Kidney (tissue), 14 donors: Measurements from ENCODE around the gene STX8. TPM values are rescaled to one million over a fixed set of nuclear protein-coding genes. Genes with fewer than 3 reads are reported as not detected.
"Not testable (repeated sequence)": the region's sequence is repeated elsewhere in the genome, so short reads cannot be mapped to it uniquely, and the experiment has no call there.

Experiments
- DNase-seq, 5 donors: peaks; one replicate each; pipeline ENCODE4 v3.0.0-alpha.2; 2013 to 2020
- FAIRE-seq: peaks from 2 replicates; lab custom pipeline; 2012; peaks lifted over from hg19 to GRCh38; lab: Jason Lieb, UNC
- H3K27ac ChIP-seq, 2 donors: one replicate each; pipeline ENCODE4 v1.7.0; 2013; ENCODE audit warnings: low read depth in 2 of 2, low read length in 2 of 2, inconsistent platforms in 1 of 2
- H3K27me3 ChIP-seq: one replicate; pipeline ENCODE4 v1.7.1; 2013; ENCODE audit warnings: low read length, inconsistent platforms; ENCODE audit not compliant: control insufficient read depth, insufficient read depth
- H3K36me3 ChIP-seq, 3 donors: one replicate each; pipeline versions ENCODE4 v1.7.0 to v1.7.1; 2013; ENCODE audit warnings: low read length in 3 of 3, control low read depth in 1 of 3, inconsistent platforms in 1 of 3; ENCODE audit not compliant: insufficient read depth in 3 of 3, control insufficient read depth in 2 of 3
- H3K4me1 ChIP-seq, 3 donors: one replicate each; pipeline versions ENCODE4 v1.7.0 to v1.7.1; 2013; ENCODE audit warnings: low read length in 3 of 3, inconsistent platforms in 1 of 3, low read depth in 1 of 3; ENCODE audit not compliant: control insufficient read depth in 2 of 3, insufficient read depth in 2 of 3
- H3K4me3 ChIP-seq, 3 donors: one replicate each; pipeline versions ENCODE4 v1.7.0 to v1.8.1; 2013; ENCODE audit warnings: low read length in 3 of 3, control low read depth in 1 of 3, inconsistent platforms in 1 of 3
- H3K9ac ChIP-seq, 3 donors: one replicate each; pipeline versions ENCODE4 v1.7.0 to v1.7.1; 2013; ENCODE audit warnings: low read length in 3 of 3, control low read depth in 1 of 3, inconsistent platforms in 1 of 3
- H3K9me3 ChIP-seq, 3 donors: one replicate each; pipeline versions ENCODE4 v1.7.0 to v1.7.1; 2013; ENCODE audit warnings: low read length in 3 of 3, control low read depth in 1 of 3, inconsistent platforms in 1 of 3; ENCODE audit not compliant: control insufficient read depth in 2 of 3, insufficient read depth in 1 of 3
- CTCF ChIP-seq: IDR thresholded peaks from 3 replicates; pipeline ENCODE4 v1.5.1; 2012; ENCODE audit warnings: mild to moderate bottlenecking, moderate library complexity, borderline replicate concordance; ENCODE audit not compliant: insufficient read depth; ENCODE audit errors: extremely low read depth
- intact Hi-C: fragments of 100-400 bp; cut with DNase I; formaldehyde crosslinking; loops from one replicate; pipeline ENCODE4 v1.11.1; 2022
- polyA plus RNA-seq: library from polyadenylated mRNA; stranded (reverse); fragments of 350-450 nt; fragmentation: Illumina TruSeq; extraction: RNeasy Lipid Tissue Mini Kit (QIAGEN cat#74804); gene quantifications from one replicate; pipeline ENCODE4 v1.2.3, GENCODE V29; 2014; ENCODE audit warnings: low read depth, low replicate concordance; ENCODE audit not compliant: insufficient read depth
- total RNA-seq: library from RNA; stranded (reverse); fragmentation: NEBNext Ultra II Directional; extraction: Animal tissue kit (Norgen Biotek cat#: 25700); gene quantifications from one replicate; pipeline ENCODE4 v1.2.1, GENCODE V29; 2021
- donor health status: control.
- donor health status: control.
- donor health status: control.
- donor health status: control.
- donor health status: control.
- donor health status: DM: yes; HTN: yes; CAD: no.
- donor health status: Normal renal cell carcinoma (clear cell type).

STX8 gene
- total and polyA plus RNA-seq, 2 donors from 2014 or later = 67.2 to 127 TPM

- no peak for TF ChIP-seq CTCF
- Histone ChIP-seq H3K9ac (no peak overlapping the region), H3K36me3 (no peaks in the 10 kb centered on the region), H3K27ac (no peak overlapping the region), H3K4me3 (no peak overlapping the region), H3K27me3 (no peaks in the 10 kb centered on the region), H3K9me3 (no peaks in the 10 kb centered on the region), H3K4me1 (no peaks in the 10 kb centered on the region)
- DNase-seq (no peak), FAIRE-seq (no peak)
- intact Hi-C loops = no loop called here
Measured at GRCh38 chr17:9356488-9356911, 219.1 kb downstream of the STX8 start.

- H3K36me3 ChIP-seq = no peaks in the 10 kb centered on the region
- TF ChIP-seq CTCF = no peak
- no peaks in the 10 kb centered on the region for H3K4me1 ChIP-seq
- H3K27me3 ChIP-seq = no peaks in the 10 kb centered on the region
- DNase-seq (no peak), FAIRE-seq (no peak)
- H3K27ac ChIP-seq = no peak overlapping the region
- H3K4me3 ChIP-seq = no peak overlapping the region
- intact Hi-C loops = no loop called here
- H3K9ac ChIP-seq = no peak overlapping the region
- H3K9me3 ChIP-seq = no peaks in the 10 kb centered on the region
Measured at GRCh38 chr17:9355846-9356245, 219.8 kb downstream of the STX8 start.

- intact Hi-C loops, FAIRE-seq, H3K4me3 ChIP-seq, H3K9ac ChIP-seq, H3K27ac ChIP-seq, H3K4me1 ChIP-seq, DNase-seq, H3K9me3 ChIP-seq, H3K36me3 ChIP-seq, H3K27me3 ChIP-seq: not testable (repeated sequence)
Measured at GRCh38 chr17:9355231-9355630, 220.4 kb downstream of the STX8 start.

GRCh38 chr17:9350080-9350479 is 225.5 kb downstream of the STX8 start:
- Histone ChIP-seq H3K27me3 (no peaks in the 10 kb centered on the region), H3K36me3 (no peaks in the 10 kb centered on the region), H3K4me3 (no peak overlapping the region), H3K9me3 (no peaks in the 10 kb centered on the region), H3K4me1 (no peaks in the 10 kb centered on the region), H3K9ac (no peak overlapping the region), H3K27ac (no peak overlapping the region)
- DNase-seq (no peak), FAIRE-seq (no peak)
- intact Hi-C loops = no loop called here
- TF ChIP-seq CTCF = no peak
